Activated naive CD4-positive, alpha-beta T cell treated with anti-CD3 and anti-CD28 coated beads, Interleukin-2, amount 50 U/mL, for 72 hours (primary cell): Measurements from ENCODE around the gene ASCL5. TPM values are rescaled to one million over a fixed set of nuclear protein-coding genes. Genes with fewer than 3 reads are reported as not detected.
"Not testable (repeated sequence)": the region's sequence is repeated elsewhere in the genome, so short reads cannot be mapped to it uniquely, and the experiment has no call there.

Source experiments
- ATAC-seq, 2 donors: fragments of 150-1000 bp; cut with Tn5 transposase; 2 replicates each; pipeline ENCODE4 v1.10.0; 2021; ENCODE audit warnings: mild to moderate bottlenecking in 2 of 2, moderate library complexity in 2 of 2
- DNase-seq, 2 donors: peaks; one replicate each; pipeline ENCODE4 v3.0.0; 2021 to 2022; ENCODE audit warnings: low spot score in 2 of 2
- H3K27ac Mint-ChIP-seq, 2 donors: one replicate each; pipeline ENCODE4 v1.8.0; 2022; ENCODE audit warnings: mild to moderate bottlenecking in 2 of 2, mixed read lengths in 2 of 2
- H3K36me3 Mint-ChIP-seq, 2 donors: one replicate each; pipeline ENCODE4 v1.8.0; 2022; ENCODE audit warnings: mixed read lengths in 2 of 2
- H3K9me3 Mint-ChIP-seq, 2 donors: one replicate each; pipeline ENCODE4 v1.8.0; 2022; ENCODE audit warnings: mixed read lengths in 2 of 2
- total RNA-seq, 2 donors: library from RNA; stranded (reverse); gene quantifications; one replicate each; pipeline ENCODE4 v1.2.3, GENCODE V29; 2022

Gene ASCL5, protein sequence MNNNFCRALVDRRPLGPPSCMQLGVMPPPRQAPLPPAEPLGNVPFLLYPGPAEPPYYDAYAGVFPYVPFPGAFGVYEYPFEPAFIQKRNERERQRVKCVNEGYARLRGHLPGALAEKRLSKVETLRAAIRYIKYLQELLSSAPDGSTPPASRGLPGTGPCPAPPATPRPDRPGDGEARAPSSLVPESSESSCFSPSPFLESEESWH
- under 1 TPM; 0.16 to 0.35 TPM for total RNA-seq

- Mint-ChIP-seq H3K27ac (no peak within 1 kb of the TSS), H3K9me3 (no peaks in the 10 kb centered on the region), H3K36me3 (no peaks in the 10 kb centered on the region)
- ATAC-seq (no peak), DNase-seq (no peak)
Observed at GRCh38 chr1:201126832-201127754, at the start of gene ASCL5. Gene ASCL5, minus strand, starts transcription at chr1:201127184. Its CDS starts 11,812 bp downstream, at chr1:201115372.

DNA sequence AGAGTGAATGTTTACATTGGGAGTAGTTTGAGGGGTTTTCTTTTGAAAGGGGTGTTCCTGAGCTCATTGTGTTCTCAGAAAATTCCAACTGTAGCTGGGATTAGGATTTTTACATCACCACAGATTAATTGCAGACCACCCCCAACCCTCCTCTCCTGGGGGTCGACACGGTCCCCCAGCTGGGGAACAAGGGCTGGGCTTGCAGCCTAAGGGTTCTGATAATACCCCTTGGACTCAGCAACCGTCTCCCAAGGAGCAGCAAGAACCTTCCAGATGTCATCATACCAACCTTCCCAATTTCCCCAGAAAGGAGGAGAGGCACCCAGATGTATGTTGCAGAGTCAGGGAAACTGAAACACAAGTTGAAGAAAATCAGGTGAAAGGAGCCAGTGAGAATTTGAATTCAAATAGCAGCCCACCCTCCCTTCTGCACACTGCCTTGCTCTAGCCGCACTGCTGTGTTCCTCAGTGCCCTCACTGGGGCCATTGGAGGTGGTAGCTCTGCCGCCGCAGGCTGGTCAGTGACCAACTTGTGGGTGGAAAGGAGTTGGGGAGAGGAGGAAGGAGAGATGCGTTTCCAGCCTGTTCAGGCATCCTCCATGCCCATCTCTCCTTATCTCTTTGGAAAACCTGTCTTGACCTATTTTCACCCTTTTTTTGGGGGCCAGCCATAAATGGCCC, 49.0 kb upstream of the ASCL5 start:
- ATAC-seq, result no peak
- Mint-ChIP-seq H3K9me3 (peaks cover 0 to 5% of the 10 kb centered on the region in 2 donors), H3K36me3 (peaks cover 0 to 11% of the 10 kb centered on the region in 2 donors), H3K27ac (no peak overlapping the region)
- DNase-seq, result no peak

DNA sequence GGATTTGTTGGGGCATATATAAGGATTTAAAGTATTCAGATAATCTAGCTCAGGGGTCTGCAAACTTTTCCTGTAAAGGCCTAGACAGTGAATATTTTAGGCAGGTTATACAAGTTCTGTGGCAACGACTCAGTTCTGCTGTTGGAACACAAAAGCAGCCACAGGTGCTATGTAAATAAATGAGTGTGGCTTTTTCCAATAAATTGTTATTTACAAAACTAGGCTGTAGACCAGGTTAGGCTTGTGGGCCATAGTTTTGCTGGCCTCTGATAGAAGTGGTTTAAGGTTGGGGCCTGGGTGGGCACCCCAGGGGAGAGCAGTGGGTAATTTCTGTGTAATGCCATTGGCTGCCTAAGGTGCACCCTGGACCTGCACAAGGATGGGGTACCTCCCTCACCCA, 46.8 kb upstream of the ASCL5 start:
- peak overlapping the region in 1 of 2 donors; percentile 18 for H3K27ac Mint-ChIP-seq
- ATAC-seq, result no peak
- H3K36me3 Mint-ChIP-seq, result peaks cover 0 to 4% of the 10 kb centered on the region in 2 donors
- H3K9me3 Mint-ChIP-seq, result peaks cover 0 to 1% of the 10 kb centered on the region in 2 donors
- no peak for DNase-seq

DNA sequence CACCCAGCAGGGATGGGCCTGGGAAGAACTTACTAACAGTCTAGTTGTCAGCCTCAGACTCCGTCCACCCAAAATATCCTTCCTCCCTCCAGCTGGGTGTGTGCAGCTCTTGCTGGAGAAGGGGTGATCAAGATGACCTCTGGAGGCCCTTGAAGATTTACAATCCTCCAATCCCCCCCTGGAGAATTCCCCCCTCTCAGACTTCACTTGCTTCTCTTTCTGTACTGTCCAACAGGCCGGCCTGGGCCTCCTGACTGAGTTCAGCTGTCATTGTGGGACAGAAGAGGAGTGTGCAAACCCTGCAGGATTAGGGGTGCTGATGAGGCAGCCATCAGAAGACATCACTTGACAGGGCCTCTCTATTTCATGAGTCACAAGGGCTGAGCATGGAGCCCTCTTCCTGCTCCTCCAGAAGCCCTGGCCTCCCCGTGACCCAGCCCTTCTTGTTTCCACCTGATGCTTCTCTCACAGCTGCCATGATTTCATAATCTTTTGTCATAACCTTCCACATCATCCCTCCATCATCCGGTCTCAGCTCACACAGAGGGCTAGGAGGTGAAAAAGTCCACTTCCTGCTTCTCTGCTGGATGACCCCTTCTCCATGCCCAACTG, 46.1 kb upstream of the ASCL5 start:
- Mint-ChIP-seq H3K36me3 (no peaks in the 10 kb centered on the region), H3K27ac (peak overlapping the region; percentile 18 to 72), H3K9me3 (no peaks in the 10 kb centered on the region)
- DNase-seq (no peak), ATAC-seq (no peak)

DNA sequence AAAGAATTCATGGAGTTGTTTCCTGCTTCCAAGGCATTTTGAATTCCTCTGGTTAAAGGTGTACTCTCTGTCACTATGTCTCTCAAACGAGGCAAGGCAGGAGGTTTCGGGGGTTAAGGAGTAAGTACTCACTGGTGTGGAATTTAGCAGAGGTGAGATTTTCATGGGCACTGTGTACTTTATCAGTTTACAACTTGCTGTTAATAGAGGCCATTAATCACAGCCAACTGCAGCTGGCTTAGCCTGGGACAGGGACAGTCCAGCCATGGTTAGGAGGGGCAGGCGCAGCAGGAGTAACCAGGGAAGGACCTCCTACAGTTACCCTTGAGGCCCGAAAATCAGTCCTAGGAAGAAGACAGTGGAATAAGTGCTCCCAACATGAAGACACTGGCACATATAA, 45.3 kb upstream of the ASCL5 start:
- H3K9me3 Mint-ChIP-seq, result no peaks in the 10 kb centered on the region
- no peak for DNase-seq
- no peak for ATAC-seq
- H3K36me3 Mint-ChIP-seq, result no peaks in the 10 kb centered on the region
- peak overlapping the region in 1 of 2 donors; percentile 92 for H3K27ac Mint-ChIP-seq

GRCh38 chr1:201171063-201172036, 44.4 kb upstream of the ASCL5 start:
- no peaks in the 10 kb centered on the region for H3K36me3 Mint-ChIP-seq
- peak; percentile 71 to 85 for ATAC-seq
- H3K9me3 Mint-ChIP-seq, result no peaks in the 10 kb centered on the region
- DNase-seq, result peak; percentile 66
- H3K27ac Mint-ChIP-seq, result peak overlapping the region; percentile 92 to 94

- H3K9me3 Mint-ChIP-seq, result no peaks in the 10 kb centered on the region
- peak; percentile 86 to 88 for DNase-seq
- peak; percentile 89 to 90 for ATAC-seq
- H3K27ac Mint-ChIP-seq, result peak overlapping the region; percentile 92 to 94
- no peaks in the 10 kb centered on the region for H3K36me3 Mint-ChIP-seq
Observed at GRCh38 chr1:201170533-201171062, 43.6 kb upstream of the ASCL5 start.

GRCh38 chr1:201169971-201170532, 43.1 kb upstream of the ASCL5 start:
- H3K27ac Mint-ChIP-seq, result peak overlapping the region in 1 of 2 donors; percentile 92
- DNase-seq (no peak), ATAC-seq (no peak)
- no peaks in the 10 kb centered on the region for H3K36me3 Mint-ChIP-seq
- no peaks in the 10 kb centered on the region for H3K9me3 Mint-ChIP-seq

GRCh38 chr1:201169203-201169602, 42.2 kb upstream of the ASCL5 start:
- ATAC-seq (no peak), DNase-seq (no peak)
- Mint-ChIP-seq H3K27ac (no peak overlapping the region), H3K36me3 (no peaks in the 10 kb centered on the region), H3K9me3 (no peaks in the 10 kb centered on the region)

GRCh38 chr1:201167041-201167991, 40.3 kb upstream of the ASCL5 start:
- H3K36me3 Mint-ChIP-seq, result no peaks in the 10 kb centered on the region
- H3K9me3 Mint-ChIP-seq, result no peaks in the 10 kb centered on the region
- H3K27ac Mint-ChIP-seq, result no peak overlapping the region
- ATAC-seq (no peak), DNase-seq (no peak)

DNA sequence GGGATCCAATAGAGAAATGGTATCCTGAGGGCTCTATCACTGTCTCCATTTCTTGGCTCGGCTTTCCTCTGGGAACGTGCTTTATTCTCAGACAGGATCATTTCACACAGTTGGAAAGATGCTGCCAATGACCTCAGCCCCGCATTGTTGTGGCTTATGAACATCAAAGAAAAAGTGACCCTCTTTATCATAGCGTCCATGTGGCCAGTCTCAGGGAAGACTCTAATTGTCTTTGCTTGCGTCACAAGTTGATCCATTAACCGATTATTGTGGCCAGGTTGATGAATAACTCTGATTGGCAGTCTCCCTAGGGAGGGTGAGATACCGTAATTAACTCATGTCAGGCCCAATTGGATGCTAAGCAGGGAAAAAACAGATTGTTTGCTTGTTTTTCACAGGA, 37.7 kb upstream of the ASCL5 start:
- ATAC-seq (no peak), DNase-seq (no peak)
- Mint-ChIP-seq H3K27ac (no peak overlapping the region), H3K36me3 (no peaks in the 10 kb centered on the region), H3K9me3 (no peaks in the 10 kb centered on the region)

- no peak for ATAC-seq
- H3K36me3 Mint-ChIP-seq, result no peaks in the 10 kb centered on the region
- no peak overlapping the region for H3K27ac Mint-ChIP-seq
- DNase-seq, result no peak
- no peaks in the 10 kb centered on the region for H3K9me3 Mint-ChIP-seq
Observed at GRCh38 chr1:201163707-201164106, 36.7 kb upstream of the ASCL5 start.

GRCh38 chr1:201163036-201163435, 36.1 kb upstream of the ASCL5 start:
- H3K36me3 Mint-ChIP-seq, ATAC-seq, H3K27ac Mint-ChIP-seq, DNase-seq, H3K9me3 Mint-ChIP-seq: not testable (repeated sequence)

DNA sequence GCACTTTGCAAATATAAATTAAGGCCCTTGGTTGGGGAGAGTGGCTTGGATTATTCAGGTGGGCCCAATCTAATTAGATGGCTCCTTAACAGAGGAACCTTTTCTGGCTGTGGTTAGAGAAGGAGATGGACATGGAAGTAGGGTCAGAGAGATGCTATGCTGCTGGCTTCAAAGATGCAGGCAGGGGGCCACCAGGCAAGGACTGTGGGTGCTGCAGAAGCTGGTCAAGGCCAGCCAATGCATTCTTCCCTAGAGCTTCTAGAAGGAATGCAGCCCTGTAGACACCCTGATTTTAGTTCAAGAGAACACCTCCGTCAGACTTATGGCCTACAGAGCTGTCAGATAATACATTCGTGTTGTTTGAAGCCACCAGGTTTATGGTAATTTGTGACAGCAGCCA, 31.0 kb upstream of the ASCL5 start:
- DNase-seq, result no peak
- Mint-ChIP-seq H3K9me3 (no peaks in the 10 kb centered on the region), H3K27ac (no peak overlapping the region), H3K36me3 (no peaks in the 10 kb centered on the region)
- ATAC-seq, result no peak
